ENCODE data around the gene AGTRAP.

Gene AGTRAP

GRCh38 chr1:11693024-11693590, 42.8 kb upstream of the AGTRAP start:
- DNase-seq (ENCODE audit: low read depth, low spot score): peak; percentile 81
- no peak for TF ChIP-seq CTCF (IDR thresholded peaks at IDR 0.05; ENCODE audit: low read depth, low read length)
- no peak overlapping the region for H3K4me3 ChIP-seq (ENCODE audit: low read depth, low read length)
- in situ Hi-C loops (cut with HindIII; ENCODE audit: low sequenced_read_pairs): no loop called here

- no peak for TF ChIP-seq CTCF (IDR thresholded peaks at IDR 0.05; ENCODE audit: low read depth, low read length)
- H3K4me3 ChIP-seq (ENCODE audit: low read depth, low read length): no peak overlapping the region
- no peak for DNase-seq (ENCODE audit: low read depth, low spot score)
- in situ Hi-C loops (cut with HindIII; ENCODE audit: low sequenced_read_pairs): no loop called here
These were observed 42.0 kb upstream of the AGTRAP start for GRCh38 chr1:11693917-11694316.

GRCh38 chr1:11695861-11696260, 40.1 kb upstream of the AGTRAP start:
- in situ Hi-C loops (cut with HindIII; ENCODE audit: low sequenced_read_pairs): no loop called here
- no peak for TF ChIP-seq CTCF (IDR thresholded peaks at IDR 0.05; ENCODE audit: low read depth, low read length)

GRCh38 chr1:11697188-11697892, 38.6 kb upstream of the AGTRAP start:
- in situ Hi-C loops (cut with HindIII; ENCODE audit: low sequenced_read_pairs): no loop called here
- DNase-seq (ENCODE audit: low read depth, low spot score): no peak
- TF ChIP-seq CTCF (IDR thresholded peaks at IDR 0.05; ENCODE audit: low read depth, low read length): no peak
- no peak overlapping the region for H3K4me3 ChIP-seq (ENCODE audit: low read depth, low read length)

More at GRCh38 chr1:11695861-11696260, 40.1 kb upstream of the AGTRAP start:
- DNase-seq (ENCODE audit: low read depth, low spot score): no peak
- H3K4me3 ChIP-seq (ENCODE audit: low read depth, low read length): no peak overlapping the region

GRCh38 chr1:11697893-11698210, 38.1 kb upstream of the AGTRAP start:
- DNase-seq (ENCODE audit: low read depth, low spot score): no peak
- in situ Hi-C loops (cut with HindIII; ENCODE audit: low sequenced_read_pairs): no loop called here
- no peak for TF ChIP-seq CTCF (IDR thresholded peaks at IDR 0.05; ENCODE audit: low read depth, low read length)
- H3K4me3 ChIP-seq (ENCODE audit: low read depth, low read length): no peak overlapping the region

- no peak for TF ChIP-seq CTCF (IDR thresholded peaks at IDR 0.05; ENCODE audit: low read depth, low read length)
- DNase-seq (ENCODE audit: low read depth, low spot score): no peak
- in situ Hi-C loops (cut with HindIII; ENCODE audit: low sequenced_read_pairs): no loop called here
- no peak overlapping the region for H3K4me3 ChIP-seq (ENCODE audit: low read depth, low read length)
These were observed 35.1 kb upstream of the AGTRAP start for GRCh38 chr1:11700601-11701467.

Measured in astrocyte of the spinal cord (primary cell).